H7 (cell line): Measurements from ENCODE around the gene ZMYND15. TPM values are rescaled to one million over a fixed set of nuclear protein-coding genes. Genes with fewer than 3 reads are reported as not detected.
"Not testable (repeated sequence)": the region's sequence is repeated elsewhere in the genome, so short reads cannot be mapped to it uniquely, and the experiment has no call there.

Experiments
- DNase-seq: peaks from one replicate; pipeline ENCODE4 v3.0.0; 2012
- H3K27me3 ChIP-seq: 2 replicates; pipeline ENCODE4 v1.6.0; 2011; ENCODE audit warnings: mild to moderate bottlenecking, low read length; ENCODE audit not compliant: control insufficient read depth, insufficient read depth
- H3K36me3 ChIP-seq: replicated peaks from 2 replicates; pipeline ENCODE4 v1.5.1; 2011; ENCODE audit warnings: low read length; ENCODE audit not compliant: control insufficient read depth, insufficient read depth
- H3K4me3 ChIP-seq: 2 replicates; pipeline ENCODE4 v1.5.1; 2011; ENCODE audit warnings: low read depth, mild to moderate bottlenecking, control low read depth, low read length, moderate library complexity; ENCODE audit not compliant: insufficient read depth
- total RNA-seq: library from RNA; depleted of rRNA; stranded (reverse); fragments of >200 nt; shearing (Covaris generic); gene quantifications from 2 replicates; pipeline ENCODE4 v1.2.3, GENCODE V29; 2014; rRNA removed

Gene ZMYND15
- total RNA-seq, result 0.17 TPM in 1 of 2 replicates, not detected in the other

GRCh38 chr17:4739122-4740024 lies at the start of gene ZMYND15, which contains the start of gene CXCL16:
Gene ZMYND15 (plus strand): TSS chr17:4739833. CDS start chr17:4740549, 716 bp downstream.
Gene CXCL16 (minus strand): TSS chr17:4739928. CDS start chr17:4739339, 589 bp downstream.
- Histone ChIP-seq H3K36me3 (no peaks in the 10 kb centered on the region), H3K4me3 (peak within 1 kb of the TSS; percentile 58), H3K27me3 (peaks cover 65% of the 10 kb centered on the region)
- peak; percentile 90 for DNase-seq

GRCh38 chr17:4689872-4690271 lies 49.8 kb upstream of the ZMYND15 start:
- not testable (repeated sequence) for H3K36me3 ChIP-seq, DNase-seq, H3K27me3 ChIP-seq, H3K4me3 ChIP-seq

GRCh38 chr17:4690745-4691144 lies 48.9 kb upstream of the ZMYND15 start:
- no peak for DNase-seq
- Histone ChIP-seq H3K27me3 (no peaks in the 10 kb centered on the region), H3K4me3 (no peak overlapping the region), H3K36me3 (peaks cover 9% of the 10 kb centered on the region)

GRCh38 chr17:4691686-4692085 lies 47.9 kb upstream of the ZMYND15 start:
- no peaks in the 10 kb centered on the region for H3K27me3 ChIP-seq
- H3K36me3 ChIP-seq, result peaks cover 9% of the 10 kb centered on the region

GRCh38 chr17:4693416-4693815 lies 46.2 kb upstream of the ZMYND15 start:
- H3K4me3 ChIP-seq, result no peak overlapping the region
- DNase-seq, result no peak
- peaks cover 9% of the 10 kb centered on the region for H3K36me3 ChIP-seq
- no peaks in the 10 kb centered on the region for H3K27me3 ChIP-seq

More at GRCh38 chr17:4691686-4692085, 47.9 kb upstream of the ZMYND15 start:
- no peak for DNase-seq
- H3K4me3 ChIP-seq, result no peak overlapping the region

GRCh38 chr17:4696437-4696805 lies 43.2 kb upstream of the ZMYND15 start:
- H3K36me3 ChIP-seq, result peaks cover 3% of the 10 kb centered on the region
- H3K27me3 ChIP-seq, result no peaks in the 10 kb centered on the region
- no peak for DNase-seq
- no peak overlapping the region for H3K4me3 ChIP-seq

- not testable (repeated sequence) for DNase-seq, H3K27me3 ChIP-seq, H3K36me3 ChIP-seq, H3K4me3 ChIP-seq
These were observed 40.1 kb upstream of the ZMYND15 start for GRCh38 chr17:4699401-4700056.

GRCh38 chr17:4701116-4701515 lies 38.5 kb upstream of the ZMYND15 start:
- peaks cover 2% of the 10 kb centered on the region for H3K36me3 ChIP-seq
- no peak overlapping the region for H3K4me3 ChIP-seq
- no peak for DNase-seq
- H3K27me3 ChIP-seq, result no peaks in the 10 kb centered on the region

GRCh38 chr17:4703330-4703691 lies 36.3 kb upstream of the ZMYND15 start:
- DNase-seq, result no peak
- Histone ChIP-seq H3K36me3 (no peaks in the 10 kb centered on the region), H3K27me3 (no peaks in the 10 kb centered on the region), H3K4me3 (peak overlapping the region; percentile 99)

GRCh38 chr17:4704574-4704907 lies 35.1 kb upstream of the ZMYND15 start:
- H3K36me3 ChIP-seq, H3K27me3 ChIP-seq, DNase-seq: not testable (repeated sequence)
- peak overlapping the region; percentile 99 for H3K4me3 ChIP-seq

- H3K36me3 ChIP-seq, result no peaks in the 10 kb centered on the region
- peaks cover 3% of the 10 kb centered on the region; the same call in 1 of the 2 replicates for H3K27me3 ChIP-seq
- no peak overlapping the region for H3K4me3 ChIP-seq
- DNase-seq, result no peak
These were observed 34.6 kb upstream of the ZMYND15 start for GRCh38 chr17:4704991-4705390.

- DNase-seq, result peak; percentile 68
- Histone ChIP-seq H3K36me3 (no peaks in the 10 kb centered on the region), H3K27me3 (peaks cover 6% of the 10 kb centered on the region; the same call in 1 of the 2 replicates), H3K4me3 (no peak overlapping the region)
These were observed 33.5 kb upstream of the ZMYND15 start for GRCh38 chr17:4706121-4706520.

- DNase-seq, result peak; percentile 31
- H3K36me3 ChIP-seq, result no peaks in the 10 kb centered on the region
- no peak overlapping the region for H3K4me3 ChIP-seq
- H3K27me3 ChIP-seq, result peaks cover 8% of the 10 kb centered on the region; the same call in 1 of the 2 replicates
These were observed 31.2 kb upstream of the ZMYND15 start for GRCh38 chr17:4708436-4708835.

GRCh38 chr17:4709794-4710692 lies 29.6 kb upstream of the ZMYND15 start, which contains the start of gene ARRB2:
Gene ARRB2 (plus strand): TSS chr17:4710632. CDS start chr17:4710722, 90 bp downstream.
- H3K4me3 ChIP-seq, result peak within 1 kb of the TSS; percentile 63
- H3K36me3 ChIP-seq, result no peaks in the 10 kb centered on the region
- peaks cover 8% of the 10 kb centered on the region; the same call in 1 of the 2 replicates for H3K27me3 ChIP-seq
- peak; percentile 99 for DNase-seq
